ENCODE data around the gene C12orf56. TPM values are rescaled to one million over a fixed set of nuclear protein-coding genes. Genes with fewer than 3 reads are reported as not detected.
"Not testable (repeated sequence)": the region's sequence is repeated elsewhere in the genome, so short reads cannot be mapped to it uniquely, and the experiment has no call there.

C12orf56 gene
- total and polyA plus RNA-seq, 7 donors: 0.22 to 2.1 (median 0.44) TPM; not detected in 3

DNA sequence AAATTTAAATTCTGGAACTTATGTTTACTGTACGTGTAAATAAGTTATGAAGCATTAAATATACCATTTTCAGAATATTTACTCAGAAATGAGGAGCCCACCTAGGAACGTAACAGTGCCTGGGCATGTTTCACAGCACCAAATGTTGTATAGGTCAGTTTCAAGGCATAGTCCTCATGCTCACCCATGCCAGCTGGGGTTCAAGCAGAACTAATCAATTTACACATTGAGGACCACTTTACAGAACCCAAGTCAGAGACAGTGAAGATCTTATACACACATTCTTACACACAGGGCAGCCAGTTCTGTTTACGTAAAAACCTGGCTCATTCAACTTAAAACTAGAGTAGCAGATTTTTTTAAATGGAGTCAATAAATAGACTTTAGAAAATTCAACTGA, 170.5 kb downstream of the C12orf56 start:
- Histone ChIP-seq H3K4me3 (no peak overlapping the region), H3K4me1 (peaks cover 0 to 10% (median 4%) of the 10 kb centered on the region in 4 donors), H3K36me3 (no peaks in the 10 kb centered on the region), H3K27ac (no peak overlapping the region), H3K27me3 (no peaks in the 10 kb centered on the region), H3K9me3 (no peaks in the 10 kb centered on the region)
- no peak for DNase-seq
- intact Hi-C loops (cut with DNase I): loop anchor here (5.0 to 10.0 kb wide), 2 partner anchors 123 to 545 kb away; no protein-coding TSS in a partner anchor
- 96 to 97% methylated on average over 3 of the region's 3 CpGs for WGBS, 2 donors
- TF ChIP-seq CTCF (IDR thresholded peaks at IDR 0.05): no peak
- TF ChIP-seq POLR2A (IDR thresholded peaks at IDR 0.05): no peak
- TF ChIP-seq POLR2AphosphoS5 (IDR thresholded peaks at IDR 0.05): no peak
- no peak for TF ChIP-seq EP300 (IDR thresholded peaks at IDR 0.05)

GRCh38 chr12:64219145-64219544, 171.4 kb downstream of the C12orf56 start:
- TF ChIP-seq POLR2A (IDR thresholded peaks at IDR 0.05) (no peak), CTCF (IDR thresholded peaks at IDR 0.05) (no peak), POLR2AphosphoS5 (IDR thresholded peaks at IDR 0.05) (no peak), EP300 (IDR thresholded peaks at IDR 0.05) (no peak)
- Histone ChIP-seq H3K27me3 (no peaks in the 10 kb centered on the region), H3K9me3 (no peaks in the 10 kb centered on the region), H3K36me3 (no peaks in the 10 kb centered on the region), H3K4me1 (peaks cover 0 to 10% (median 4%) of the 10 kb centered on the region in 4 donors), H3K4me3 (no peak overlapping the region), H3K27ac (no peak overlapping the region)
- 49 to 59% methylated on average over 2 of the region's 2 CpGs for WGBS, 2 donors
- intact Hi-C loops (cut with DNase I): no loop called here
- DNase-seq: no peak

- TF ChIP-seq EP300 (IDR thresholded peaks at IDR 0.05): no peak
- no peak for TF ChIP-seq CTCF (IDR thresholded peaks at IDR 0.05)
- no peak for TF ChIP-seq POLR2A (IDR thresholded peaks at IDR 0.05)
- no peak for TF ChIP-seq POLR2AphosphoS5 (IDR thresholded peaks at IDR 0.05)
- Histone ChIP-seq H3K4me3 (no peak overlapping the region), H3K27me3 (no peaks in the 10 kb centered on the region), H3K4me1 (peaks cover 0 to 10% (median 4%) of the 10 kb centered on the region in 4 donors), H3K9me3 (no peaks in the 10 kb centered on the region), H3K36me3 (no peaks in the 10 kb centered on the region), H3K27ac (no peak overlapping the region)
- DNase-seq: no peak
- intact Hi-C loops (cut with DNase I): no loop called here
- 70 to 86% methylated on average over 5 of the region's 5 CpGs for WGBS, 2 donors
Observed at GRCh38 chr12:64218597-64218996, 172.0 kb downstream of the C12orf56 start.

DNA sequence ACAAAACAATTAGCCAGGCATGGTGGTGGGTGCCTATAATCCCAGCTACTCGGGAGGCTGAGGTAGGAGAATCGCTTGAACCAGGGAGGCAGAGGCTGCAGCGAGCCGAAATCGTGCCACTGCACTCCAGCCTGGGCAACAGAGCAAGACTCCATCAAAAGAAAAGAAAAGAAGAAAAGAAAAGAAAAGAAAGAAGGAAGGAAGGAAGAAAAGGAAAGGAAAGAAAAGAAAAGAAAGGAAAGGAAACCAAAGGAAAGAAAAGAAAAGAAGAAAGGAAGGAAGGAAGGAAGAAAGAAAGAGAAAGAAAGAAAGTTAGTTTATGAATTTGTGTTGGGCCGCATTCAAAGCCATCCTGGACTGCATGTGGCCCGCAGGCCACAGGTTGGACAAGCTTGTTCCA, 172.9 kb downstream of the C12orf56 start:
- H3K9me3 ChIP-seq; H3K4me1 ChIP-seq; H3K27me3 ChIP-seq; H3K4me3 ChIP-seq; H3K36me3 ChIP-seq; H3K27ac ChIP-seq; intact Hi-C loops (cut with DNase I); DNase-seq: not testable (repeated sequence)
- WGBS, 2 donors: 97 to 98% methylated on average over 7 of the region's 7 CpGs

GRCh38 chr12:64216239-64216638, 174.3 kb downstream of the C12orf56 start:
- no peak for TF ChIP-seq EP300 (IDR thresholded peaks at IDR 0.05)
- no peak for TF ChIP-seq POLR2AphosphoS5 (IDR thresholded peaks at IDR 0.05)
- no peak for TF ChIP-seq CTCF (IDR thresholded peaks at IDR 0.05)
- no peak for TF ChIP-seq POLR2A (IDR thresholded peaks at IDR 0.05)
- Histone ChIP-seq H3K27me3 (no peaks in the 10 kb centered on the region), H3K36me3 (no peaks in the 10 kb centered on the region), H3K9me3 (no peaks in the 10 kb centered on the region), H3K4me1 (peaks cover 0 to 6% (median 2%) of the 10 kb centered on the region in 4 donors), H3K27ac (no peak overlapping the region), H3K4me3 (no peak overlapping the region)
- no peak for DNase-seq
- intact Hi-C loops (cut with DNase I): no loop called here

Small RNA genes lying within 50 kb of the gene (small RNA-seq; reads per million reads assigned to genes)
- gene RF01210 (0 reads per million in 3 donors), gene RNU5A-7P (0 reads per million in 3 donors)

Other genes starting within 250 kb of the C12orf56 start
- 10 to 100 TPM in 1 of 4 donors, 1 to 10 TPM in 3; 3.6 to 10.7 (median 7.7) TPM for gene KICS2, start 168.5 kb downstream of the C12orf56 start, total RNA-seq
- 1 to 10 TPM; 1.8 to 4.8 (median 4.4) TPM for gene KICS2, start 168.5 kb downstream of the C12orf56 start, polyA plus RNA-seq
- gene XPOT, start 13.6 kb upstream of the C12orf56 start, total RNA-seq: 10 to 100 TPM; 26.9 to 33.4 (median 30.1) TPM
- 10 to 100 TPM in 2 of 3 donors, 1 to 10 TPM in 1; 7.8 to 21.4 (median 10.6) TPM for gene XPOT, start 13.6 kb upstream of the C12orf56 start, polyA plus RNA-seq
- gene TBK1, start 61.4 kb upstream of the C12orf56 start, total RNA-seq: 10 to 100 TPM; 23.5 to 30.0 (median 27.7) TPM
- 10 to 100 TPM; 11.7 to 15.3 (median 15.0) TPM for gene TBK1, start 61.4 kb upstream of the C12orf56 start, polyA plus RNA-seq
- 100 to 1,000 TPM; 143 to 348 (median 203) TPM for gene RASSF3, start 219.7 kb upstream of the C12orf56 start, total RNA-seq
- gene RASSF3, start 219.7 kb upstream of the C12orf56 start, polyA plus RNA-seq: 100 to 1,000 TPM in 1 of 3 donors, 10 to 100 TPM in 2; 34.7 to 113 (median 65.5) TPM

Data from sigmoid colon (tissue), 7 donors.